ENCODE results near the gene GIPR. TPM values are rescaled to one million over a fixed set of nuclear protein-coding genes. Genes with fewer than 3 reads are reported as not detected.

Gene GIPR
- total and polyA plus RNA-seq, 2 of the 13 experiments (the other 11 are each of a cell fraction or from before 2014, with no cell fraction given) = 0.15 to 1.2 TPM

DNA sequence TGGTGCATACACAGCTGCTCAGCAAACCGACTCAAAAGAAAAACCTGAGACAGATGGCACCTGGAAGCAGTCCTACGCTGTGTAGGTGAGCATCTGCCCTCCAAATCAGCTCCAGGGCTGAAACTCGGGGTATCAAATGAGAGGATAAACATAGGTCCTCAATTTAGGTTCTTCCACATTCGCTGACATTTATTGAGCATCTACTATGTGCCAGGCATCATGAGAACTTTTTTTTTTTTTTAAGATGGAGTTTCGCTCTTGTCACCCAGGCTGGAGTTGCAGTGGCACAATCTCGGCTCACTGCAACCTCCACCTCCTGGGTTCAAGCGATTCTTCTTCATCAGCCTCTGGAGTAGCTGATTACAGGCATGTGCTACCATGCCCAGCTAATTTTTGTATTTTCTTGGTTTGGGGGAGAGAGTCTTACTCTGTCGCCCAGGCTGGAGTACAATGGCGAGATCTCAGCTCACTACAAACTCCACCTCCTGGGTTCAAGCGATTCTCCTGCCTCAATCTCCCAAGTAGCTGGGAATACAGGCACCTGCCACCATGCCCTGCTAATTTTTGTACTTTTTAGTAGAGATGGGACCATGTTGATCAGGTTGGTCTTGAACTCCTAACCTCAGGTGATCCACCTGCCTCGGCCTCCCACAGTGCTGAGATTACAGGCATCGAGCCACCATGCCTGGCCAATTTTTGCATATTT is 37.8 kb downstream of the GIPR start:
- in situ Hi-C loops (cut with HindIII; ENCODE audit: extremely low pct_ligation_motif_present, low pct_unique_long_range_greater_than_20kb) (no loop called here), intact Hi-C loops (cut with micrococcal nuclease; ENCODE audit: unreplicated experiment) (no loop called here)
- DNase-seq (ENCODE audit: low spot score) (no peak), FAIRE-seq (no peak), ATAC-seq (no peak)
- Histone ChIP-seq H3K36me3 (replicated peaks in 1 of 2; ENCODE audit: control insufficient read depth in 1 of 2, insufficient read depth in 2 of 2, low read length in 2 of 2) (peaks cover 7 to 12% of the 10 kb centered on the region in 2 experiments; a peak in 4 of 5 replicates), H2AFZ (ENCODE audit: low read length) (no peak overlapping the region), H3K9me3 (ENCODE audit: low read length) (no peaks in the 10 kb centered on the region), H4K20me1 (ENCODE audit: insufficient read depth, low read length) (no peaks in the 10 kb centered on the region), H3K27me3 (ENCODE audit: control insufficient read depth in 1 of 2, insufficient read depth in 2 of 2, low read length in 2 of 2) (no peaks in the 10 kb centered on the region), H3K4me3 (replicated peaks in 1 of 3; ENCODE audit: insufficient read depth in 1 of 3, low read depth in 2 of 3, low read length in 3 of 3) (no peak overlapping the region), H3K27ac (ENCODE audit: extremely low read length, insufficient read depth, low read length) (no peak overlapping the region), H3K79me2 (ENCODE audit: insufficient read depth, low read length) (no peaks in the 10 kb centered on the region), H3K4me2 (ENCODE audit: low read depth, low read length) (no peak overlapping the region), H3K4me1 (ENCODE audit: insufficient read depth, low read length) (no peaks in the 10 kb centered on the region), H3K9ac (ENCODE audit: insufficient read depth, low read depth, low read length) (no peak overlapping the region)
- BruUV-seq (replicated peaks) = no TSS peak
- ChIA-PET POLR2A (interaction anchor here (4.9 kb wide), 1 partner anchor 11 kb away, joined by 24 read pairs; no protein-coding TSS in a partner anchor), CTCF (ENCODE audit: low intra/inter-chr PET ratio, low total read pairs) (no interaction called here)
- 91% methylated on average over 12 of the region's 12 CpGs for WGBS (ENCODE audit: low lambda C conversion rate)
- TF ChIP-seq RELA (CRISPR knock-in tag; IDR thresholded peaks at IDR 0.05) = no peak
- TF ChIP-seq, protein P1, sequence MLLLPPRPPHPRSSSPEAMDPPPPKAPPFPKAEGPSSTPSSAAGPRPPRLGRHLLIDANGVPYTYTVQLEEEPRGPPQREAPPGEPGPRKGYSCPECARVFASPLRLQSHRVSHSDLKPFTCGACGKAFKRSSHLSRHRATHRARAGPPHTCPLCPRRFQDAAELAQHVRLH (CRISPR knock-in tag; IDR thresholded peaks at IDR 0.05; ENCODE audit: borderline replicate concordance, low read depth) = no peak
- TF ChIP-seq GATA4 (IDR thresholded peaks at IDR 0.05; ENCODE audit: borderline replicate concordance, low read depth) = no peak
- TF ChIP-seq, protein P2, sequence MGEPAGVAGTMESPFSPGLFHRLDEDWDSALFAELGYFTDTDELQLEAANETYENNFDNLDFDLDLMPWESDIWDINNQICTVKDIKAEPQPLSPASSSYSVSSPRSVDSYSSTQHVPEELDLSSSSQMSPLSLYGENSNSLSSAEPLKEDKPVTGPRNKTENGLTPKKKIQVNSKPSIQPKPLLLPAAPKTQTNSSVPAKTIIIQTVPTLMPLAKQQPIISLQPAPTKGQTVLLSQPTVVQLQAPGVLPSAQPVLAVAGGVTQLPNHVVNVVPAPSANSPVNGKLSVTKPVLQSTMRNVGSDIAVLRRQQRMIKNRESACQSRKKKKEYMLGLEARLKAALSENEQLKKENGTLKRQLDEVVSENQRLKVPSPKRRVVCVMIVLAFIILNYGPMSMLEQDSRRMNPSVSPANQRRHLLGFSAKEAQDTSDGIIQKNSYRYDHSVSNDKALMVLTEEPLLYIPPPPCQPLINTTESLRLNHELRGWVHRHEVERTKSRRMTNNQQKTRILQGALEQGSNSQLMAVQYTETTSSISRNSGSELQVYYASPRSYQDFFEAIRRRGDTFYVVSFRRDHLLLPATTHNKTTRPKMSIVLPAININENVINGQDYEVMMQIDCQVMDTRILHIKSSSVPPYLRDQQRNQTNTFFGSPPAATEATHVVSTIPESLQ (CRISPR knock-in tag; conservative IDR thresholded peaks at IDR 0.05) = no peak
- no peak for TF ChIP-seq ZNF264 (CRISPR knock-in tag; IDR thresholded peaks at IDR 0.05)
- no peak for TF ChIP-seq SMAD9 (CRISPR knock-in tag; IDR thresholded peaks at IDR 0.05)
- no peak for TF ChIP-seq KDM4B (CRISPR knock-in tag; IDR thresholded peaks at IDR 0.05)
- TF ChIP-seq NFRKB (IDR thresholded peaks at IDR 0.05) = no peak
- TF ChIP-seq ZNF788 (CRISPR knock-in tag; IDR thresholded peaks at IDR 0.05; ENCODE audit: borderline replicate concordance) = no peak
- TF ChIP-seq MAFG (CRISPR knock-in tag; IDR thresholded peaks at IDR 0.05) = no peak
- no peak for TF ChIP-seq ZBTB42 (CRISPR knock-in tag; IDR thresholded peaks at IDR 0.05)
